K562 (cell line): ENCODE results near the gene GPR39. TPM values are rescaled to one million over a fixed set of nuclear protein-coding genes. Genes with fewer than 3 reads are reported as not detected.

ENCODE experiments used
- ATAC-seq: fragments of 200-7000 bp; cut with Tn5 transposase; 3 replicates; pipeline ENCODE4 v1.9.1; 2020; ENCODE audit warnings: moderate library complexity
- BruUV-seq: library from RNA; stranded (reverse); fragments of 400-500 nt; replicated peaks from 2 replicates; lab custom pipeline; 2021; lab: Mats Ljungman, UMichigan
- CTCF ChIA-PET: fragments of 300-600 bp; formaldehyde crosslinking; extraction: SDS; loops from one replicate; lab custom pipeline; 2021; ENCODE audit warnings: low intra/inter-chr PET ratio; lab: Yijun Ruan, JAX
- POLR2A ChIA-PET: fragments of 300-600, 350-650 bp; sonication (Branson Sonifier 250); formaldehyde crosslinking; extraction: SDS; loops from one replicate; lab custom pipeline; 2021; ENCODE audit warnings: antibody characterized with exemption, inconsistent platforms; lab: Yijun Ruan, JAX
- DNase-seq, 4 experiments: peaks; one replicate each; pipeline versions ENCODE4 v3.0.0 to v3.0.0-alpha.2; 2011 to 2018; ENCODE audit warnings: low spot score in 3 of 4, mixed read lengths in 3 of 4; ENCODE audit errors: extremely low read depth in 1 of 4
- FAIRE-seq: peaks from 2 replicates; lab custom pipeline; 2011; peaks lifted over from hg19 to GRCh38; lab: Jason Lieb, UNC
- H2AFZ ChIP-seq: 2 replicates; pipeline ENCODE4 v1.6.0; 2011; ENCODE audit warnings: low read depth, low read length, control low read depth, inconsistent platforms
- H3K27ac ChIP-seq: fragments of 200-600 bp; 3 replicates; pipeline ENCODE4 v1.8.0; 2011; ENCODE audit warnings: low read depth, mild to moderate bottlenecking, control low read depth, inconsistent platforms, low read length, moderate library complexity, mixed read lengths; ENCODE audit errors: extremely low read depth
- H3K27me3 ChIP-seq, 2 experiments: fragments of 300-600 bp in 1 of 2; 2 replicates in 1 of 2; 3 replicates in 1 of 2; pipeline versions ENCODE4 v1.6.0 to v1.8.0; 2011; ENCODE audit warnings: inconsistent platforms in 2 of 2, low read length in 2 of 2, mild to moderate bottlenecking in 1 of 2, mixed read lengths in 1 of 2, moderate library complexity in 1 of 2; ENCODE audit not compliant: control insufficient read depth in 2 of 2, insufficient read depth in 2 of 2
- H3K36me3 ChIP-seq: fragments of 300-600 bp; 3 replicates; pipeline ENCODE4 v1.8.0; 2011; ENCODE audit warnings: mild to moderate bottlenecking, low read length, inconsistent platforms; ENCODE audit not compliant: control insufficient read depth, insufficient read depth
- H3K4me1 ChIP-seq, 2 experiments: fragments of 200-600 bp in 1 of 2; replicated peaks in 1 of 2; 2 replicates in 1 of 2; 3 replicates in 1 of 2; pipeline versions ENCODE4 v1.5.1 to v1.8.0; 2011; ENCODE audit warnings: inconsistent platforms in 2 of 2, low read length in 2 of 2, mild to moderate bottlenecking in 1 of 2, mixed read lengths in 1 of 2, moderate library complexity in 1 of 2; ENCODE audit not compliant: control insufficient read depth in 2 of 2, insufficient read depth in 2 of 2
- H3K4me2 ChIP-seq: 2 replicates; pipeline ENCODE4 v1.6.1; 2011; ENCODE audit warnings: low read length, control low read depth, inconsistent platforms, mixed read lengths; ENCODE audit not compliant: insufficient read depth
- H3K4me3 ChIP-seq: fragments of 200-600 bp; sonication (generic), shearing (Covaris generic); 2 replicates; pipeline ENCODE4 v1.5.1; 2016; ENCODE audit warnings: control low read depth, inconsistent platforms
- H3K79me2 ChIP-seq: fragments of 200-600 bp; 3 replicates; pipeline ENCODE4 v1.8.0; 2011; ENCODE audit warnings: low read length, inconsistent platforms; ENCODE audit not compliant: control insufficient read depth, insufficient read depth
- H3K9ac ChIP-seq, 2 experiments: 2 replicates each; pipeline versions ENCODE4 v1.6.0 to v1.6.1; 2011; ENCODE audit warnings: low read depth in 2 of 2, low read length in 2 of 2, control low read depth in 1 of 2, inconsistent platforms in 1 of 2, mild to moderate bottlenecking in 1 of 2, mixed read lengths in 1 of 2; ENCODE audit not compliant: insufficient read depth in 1 of 2
- H3K9me1 ChIP-seq: one replicate; pipeline ENCODE4 v1.6.0; 2011; ENCODE audit warnings: inconsistent platforms, mild to moderate bottlenecking, low read length, moderate library complexity; ENCODE audit not compliant: control insufficient read depth, insufficient read depth
- H3K9me3 ChIP-seq: replicated peaks from 2 replicates; pipeline ENCODE4 v1.5.1; 2011; ENCODE audit warnings: low read depth, low read length, inconsistent platforms; ENCODE audit not compliant: control insufficient read depth, insufficient read depth
- H4K20me1 ChIP-seq: replicated peaks from 2 replicates; pipeline ENCODE4 v1.6.1; 2011; ENCODE audit warnings: low read length, inconsistent platforms, mixed read lengths; ENCODE audit not compliant: control insufficient read depth, insufficient read depth
- ARID1B ChIP-seq: fragments of 450-650 bp; IDR thresholded peaks from 2 replicates; pipeline ENCODE4 v1.6.1; 2016; ENCODE audit warnings: antibody characterized with exemption, mild to moderate bottlenecking, inconsistent platforms
- BHLHE40 ChIP-seq: IDR thresholded peaks from 2 replicates; pipeline ENCODE4 v1.6.1; 2011; ENCODE audit warnings: low read length, improper control_type of control experiment
- BRD4 ChIP-seq: fragments of 200-600 bp; sonication (generic); IDR thresholded peaks from 2 replicates; pipeline ENCODE4 v1.6.1; 2017; ENCODE audit warnings: inconsistent platforms
- CTBP1 ChIP-seq: fragments of 450-650 bp; IDR thresholded peaks from 2 replicates; pipeline ENCODE4 v1.6.1; 2016; ENCODE audit warnings: borderline replicate concordance
- ETV5 ChIP-seq: sonication (generic); formaldehyde crosslinking; IDR thresholded peaks from 2 replicates; pipeline ENCODE4 v1.4.0; 2020; ENCODE audit warnings: low read depth, mild to moderate bottlenecking, missing genetic modification reagents
- FOXP1 ChIP-seq: sonication (generic); formaldehyde crosslinking; IDR thresholded peaks from 2 replicates; pipeline ENCODE4 v1.8.0; 2022; ENCODE audit warnings: mild to moderate bottlenecking, missing genetic modification reagents
- HCFC1 ChIP-seq: IDR thresholded peaks from 2 replicates; pipeline ENCODE4 v1.6.1; 2012; ENCODE audit warnings: low read depth, low read length, improper control_type of control experiment
- HDAC2 ChIP-seq: fragments of 450-650 bp; IDR thresholded peaks from 2 replicates; pipeline ENCODE4 v1.6.1; 2016; ENCODE audit warnings: mild to moderate bottlenecking
- NEUROD1 ChIP-seq: fragments of 150-350 bp; IDR thresholded peaks from 2 replicates; pipeline ENCODE4 v1.6.1; 2014; ENCODE audit warnings: borderline replicate concordance, low read length, low read depth; ENCODE audit not compliant: partially characterized antibody
- SLC30A9 ChIP-seq: fragments of 250-450 bp; sonication (Bioruptor Pico); IDR thresholded peaks from 2 replicates; pipeline ENCODE4 v1.8.0; 2022; ENCODE audit warnings: mild to moderate bottlenecking, moderate library complexity
- SNIP1 ChIP-seq: fragments of 450-650 bp; IDR thresholded peaks from 2 replicates; pipeline ENCODE4 v1.7.1; 2017; ENCODE audit warnings: low read depth, mild to moderate bottlenecking
- SP1 ChIP-seq: sonication (generic); formaldehyde crosslinking; IDR thresholded peaks from 2 replicates; pipeline ENCODE4 v1.8.1; 2022; ENCODE audit warnings: mild to moderate bottlenecking, missing genetic modification reagents
- SRSF7 ChIP-seq: fragments of 200-400 bp; formaldehyde crosslinking; optimal IDR thresholded peaks from 2 replicates; pipeline ENCODE3; 2017; ENCODE audit warnings: mild to moderate bottlenecking, low read depth, low read length
- U2AF2 ChIP-seq: fragments of 200-400 bp; formaldehyde crosslinking; optimal IDR thresholded peaks from 2 replicates; pipeline ENCODE3; 2017; ENCODE audit warnings: low read depth, mild to moderate bottlenecking, low read length
- ZNF12 ChIP-seq: sonication (generic); formaldehyde crosslinking; IDR thresholded peaks from 2 replicates; pipeline ENCODE4 v1.4.0; 2020; ENCODE audit warnings: mild to moderate bottlenecking, missing genetic modification reagents
- ZNF274 ChIP-seq: IDR thresholded peaks from 2 replicates; pipeline ENCODE4 v1.6.1; 2011; ENCODE audit warnings: low read depth, mild to moderate bottlenecking, low read length, moderate library complexity, borderline replicate concordance
- WGBS: fragments of 100-300 bp; shearing (Covaris generic); methylation state at CpG from one replicate; pipeline ENCODE4 v1.1.6; 2016; ENCODE audit warnings: low coverage, mixed read lengths; ENCODE audit not compliant: insufficient coverage; ENCODE audit errors: missing lambda C conversion rate; 5-methylcytosine and 5-hydroxymethylcytosine counted together
- in situ Hi-C: fragments of 300-500 bp; cut with MboI; formaldehyde crosslinking; loops from 4 replicates; pipeline ENCODE4 v1.15.0; 2018; ENCODE audit warnings: inconsistent platforms, mixed read lengths
- intact Hi-C: fragments of 100-400 bp; cut with micrococcal nuclease; formaldehyde crosslinking; loops from 2 replicates; pipeline ENCODE4 v1.14.2; 2022
- polyA plus RNA-seq, 8 experiments: library from polyadenylated mRNA; depleted of rRNA in 4 of 8; stranded (reverse) in 5 of 8; unstranded in 3 of 8; fragments of >200 nt; fragmentation: Nextera tagmentation in 2 of 8; fragmentation: Illumina TruSeq in 1 of 8; extraction: Ambion mirVana in 2 of 8; extraction: Trizol in 1 of 8; gene quantifications; 2 replicates each; pipeline versions ENCODE4 v1.2.1 to v1.2.3, GENCODE V29; 2011 to 2014; ENCODE audit warnings: inconsistent platforms in 1 of 8, missing spikeins in 1 of 8
- total RNA-seq, 7 experiments: library from RNA; depleted of rRNA in 6 of 7; stranded (reverse); fragments of >200 nt in 6 of 7; fragmentation: Illumina TruSeq in 2 of 7; extraction: Trizol in 2 of 7; gene quantifications; 2 replicates each; pipeline versions ENCODE4 v1.2.1 to v1.2.3, GENCODE V29; 2011 to 2021; ENCODE audit warnings: low replicate concordance in 1 of 7
- TF ChIP-seq, protein P1 (sequence below): fragments of 450-650 bp; formaldehyde crosslinking; IDR thresholded peaks from 2 replicates; pipeline ENCODE4 v1.4.0; 2020; ENCODE audit warnings: mild to moderate bottlenecking, moderate library complexity
- TF ChIP-seq, protein P2 (sequence below): sonication (generic); formaldehyde crosslinking; IDR thresholded peaks from 2 replicates; pipeline ENCODE4 v1.8.1; 2023; ENCODE audit warnings: mild to moderate bottlenecking, missing genetic modification reagents
- TF ChIP-seq, protein P3 (sequence below): fragments of 250-450 bp; sonication (Bioruptor Pico); IDR thresholded peaks from 2 replicates; pipeline ENCODE4 v1.9.0; 2021; ENCODE audit warnings: mild to moderate bottlenecking

The GPR39 gene
- total and polyA plus RNA-seq, 9 of the 15 experiments (the other 6 are each of a cell fraction or from before 2014, with no cell fraction given), result 0.04 TPM; not detected in 8

DNA sequence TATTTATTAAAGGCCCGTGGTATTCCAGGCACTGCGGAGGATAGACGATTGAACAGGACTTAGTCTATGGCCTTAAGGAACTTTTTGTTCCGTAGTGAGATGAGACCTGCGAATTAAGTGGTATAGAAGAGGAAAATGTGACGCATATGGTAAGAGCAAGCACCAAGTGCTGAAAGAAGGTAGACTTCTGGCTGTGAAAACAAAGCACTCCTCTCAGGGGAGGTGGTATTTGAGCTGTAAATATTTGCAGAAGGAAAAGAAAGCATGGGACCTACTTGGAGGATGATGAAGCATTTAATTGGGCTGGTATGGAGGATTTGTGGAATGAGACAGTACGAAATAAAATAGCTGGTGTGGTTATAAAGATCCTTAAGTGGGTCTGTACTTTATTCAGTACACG lies 62.5 kb downstream of the GPR39 start (continued):
- TF ChIP-seq SNIP1 (no peak), BHLHE40 (no peak), SLC30A9 (CRISPR knock-in tag) (no peak)
- TF ChIP-seq, protein P1, sequence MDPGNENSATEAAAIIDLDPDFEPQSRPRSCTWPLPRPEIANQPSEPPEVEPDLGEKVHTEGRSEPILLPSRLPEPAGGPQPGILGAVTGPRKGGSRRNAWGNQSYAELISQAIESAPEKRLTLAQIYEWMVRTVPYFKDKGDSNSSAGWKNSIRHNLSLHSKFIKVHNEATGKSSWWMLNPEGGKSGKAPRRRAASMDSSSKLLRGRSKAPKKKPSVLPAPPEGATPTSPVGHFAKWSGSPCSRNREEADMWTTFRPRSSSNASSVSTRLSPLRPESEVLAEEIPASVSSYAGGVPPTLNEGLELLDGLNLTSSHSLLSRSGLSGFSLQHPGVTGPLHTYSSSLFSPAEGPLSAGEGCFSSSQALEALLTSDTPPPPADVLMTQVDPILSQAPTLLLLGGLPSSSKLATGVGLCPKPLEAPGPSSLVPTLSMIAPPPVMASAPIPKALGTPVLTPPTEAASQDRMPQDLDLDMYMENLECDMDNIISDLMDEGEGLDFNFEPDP (CRISPR knock-in tag), result no peak
- TF ChIP-seq, protein P2, sequence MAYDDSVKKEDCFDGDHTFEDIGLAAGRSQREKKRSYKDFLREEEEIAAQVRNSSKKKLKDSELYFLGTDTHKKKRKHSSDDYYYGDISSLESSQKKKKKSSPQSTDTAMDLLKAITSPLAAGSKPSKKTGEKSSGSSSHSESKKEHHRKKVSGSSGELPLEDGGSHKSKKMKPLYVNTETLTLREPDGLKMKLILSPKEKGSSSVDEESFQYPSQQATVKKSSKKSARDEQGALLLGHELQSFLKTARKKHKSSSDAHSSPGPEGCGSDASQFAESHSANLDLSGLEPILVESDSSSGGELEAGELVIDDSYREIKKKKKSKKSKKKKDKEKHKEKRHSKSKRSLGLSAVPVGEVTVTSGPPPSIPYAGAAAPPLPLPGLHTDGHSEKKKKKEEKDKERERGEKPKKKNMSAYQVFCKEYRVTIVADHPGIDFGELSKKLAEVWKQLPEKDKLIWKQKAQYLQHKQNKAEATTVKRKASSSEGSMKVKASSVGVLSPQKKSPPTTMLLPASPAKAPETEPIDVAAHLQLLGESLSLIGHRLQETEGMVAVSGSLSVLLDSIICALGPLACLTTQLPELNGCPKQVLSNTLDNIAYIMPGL (CRISPR knock-in tag), result no peak

DNA sequence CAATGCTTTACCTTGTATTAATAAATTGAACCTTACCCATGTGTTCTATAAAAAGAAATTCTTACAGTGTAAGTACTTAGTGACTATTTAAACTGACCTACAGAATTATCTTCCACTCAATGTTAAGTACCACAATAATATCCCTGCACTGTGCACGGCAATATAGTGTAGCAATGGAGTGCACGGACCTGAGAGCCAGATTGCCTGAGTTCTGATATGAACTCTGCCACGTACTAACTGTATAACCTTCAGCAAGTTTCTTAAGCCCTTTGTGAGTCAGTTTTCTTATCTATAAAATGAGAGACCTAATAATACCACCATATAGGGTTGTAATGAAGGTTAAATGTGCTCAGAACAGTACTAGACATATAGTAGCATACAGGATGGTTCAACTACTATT lies 66.2 kb downstream of the GPR39 start:
- no peak for DNase-seq
- no peak for FAIRE-seq
- ATAC-seq, result no peak
- Histone ChIP-seq H3K79me2 (no peaks in the 10 kb centered on the region), H3K4me3 (no peak overlapping the region), H3K9ac (no peak overlapping the region), H3K9me1 (no peaks in the 10 kb centered on the region), H2AFZ (no peak overlapping the region), H3K9me3 (no peaks in the 10 kb centered on the region), H3K27ac (no peak overlapping the region), H3K4me2 (no peak overlapping the region), H3K36me3 (no peaks in the 10 kb centered on the region), H3K27me3 (no peaks in the 10 kb centered on the region), H4K20me1 (no peaks in the 10 kb centered on the region), H3K4me1 (no peaks in the 10 kb centered on the region)
- ChIA-PET POLR2A (interaction anchor here (0.6 kb wide), 1 partner anchor 164 kb away, joined by 3 read pairs; no protein-coding TSS in a partner anchor), CTCF (no interaction called here)
- 0% methylated on average over 3 of the region's 3 CpGs for WGBS
- intact Hi-C loops, result no loop called here
- no peak for TF ChIP-seq ARID1B
- TF ChIP-seq SRSF7, result no peak
- no peak for TF ChIP-seq ETV5 (CRISPR knock-in tag)
- no peak for TF ChIP-seq BRD4
- TF ChIP-seq CTBP1, result no peak
- no peak for TF ChIP-seq ZNF274
- no peak for TF ChIP-seq HDAC2
- TF ChIP-seq ZNF12, result no peak
- no peak for TF ChIP-seq NEUROD1
- TF ChIP-seq HCFC1, result no peak
- no peak for TF ChIP-seq U2AF2
- TF ChIP-seq, protein P3, sequence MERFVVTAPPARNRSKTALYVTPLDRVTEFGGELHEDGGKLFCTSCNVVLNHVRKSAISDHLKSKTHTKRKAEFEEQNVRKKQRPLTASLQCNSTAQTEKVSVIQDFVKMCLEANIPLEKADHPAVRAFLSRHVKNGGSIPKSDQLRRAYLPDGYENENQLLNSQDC (CRISPR knock-in tag), result no peak
- TF ChIP-seq FOXP1 (CRISPR knock-in tag), result no peak
- TF ChIP-seq SP1, result no peak
- no TSS peak for BruUV-seq
- in situ Hi-C loops, result no loop called here
